Measurements from ENCODE around the gene TMOD1. TPM values are rescaled to one million over a fixed set of nuclear protein-coding genes. Genes with fewer than 3 reads are reported as not detected.
"Not testable (repeated sequence)": the region's sequence is repeated elsewhere in the genome, so short reads cannot be mapped to it uniquely, and the experiment has no call there.

Gene TMOD1
- total and polyA plus RNA-seq, 4 donors, result 2.4 to 7.9 (median 5.2) TPM

- ATAC-seq (ENCODE audit: insufficient read depth, low FRiP score) (no peak), DNase-seq (no peak)
- Histone ChIP-seq H3K9me3 (ENCODE audit: control insufficient read depth in 4 of 4, insufficient read depth in 3 of 4, low read length in 3 of 4) (no peaks in the 10 kb centered on the region), H3K4me1 (ENCODE audit: control insufficient read depth in 5 of 5, insufficient read depth in 5 of 5, low read length in 5 of 5) (no peaks in the 10 kb centered on the region), H3K27me3 (ENCODE audit: control insufficient read depth in 3 of 3, insufficient read depth in 3 of 3, low read length in 2 of 3) (no peaks in the 10 kb centered on the region), H3K4me3 (no peak overlapping the region), H3K9ac (ENCODE audit: insufficient read depth in 1 of 2, low read length in 2 of 2) (no peak overlapping the region), H3K36me3 (ENCODE audit: control insufficient read depth in 4 of 4, insufficient read depth in 4 of 4, low read length in 4 of 4) (peaks cover 0 to 6% (median 2%) of the 10 kb centered on the region in 4 donors), H3K27ac (ENCODE audit: low read depth in 1 of 2, low read length in 1 of 2) (no peak overlapping the region)
- WGBS, 2 donors, result 94 to 100% methylated on average over 1 of the region's 1 CpG
- no peak for TF ChIP-seq CTCF (IDR thresholded peaks at IDR 0.05; ENCODE audit: control extremely low read depth, extremely low read depth)
Measured at GRCh38 chr9:97491216-97491999, 10.1 kb upstream of the TMOD1 start.

- H3K27me3 ChIP-seq (ENCODE audit: control insufficient read depth in 3 of 3, insufficient read depth in 3 of 3, low read length in 2 of 3), result peaks cover 0 to 32% (median 26%) of the 10 kb centered on the region in 3 donors
- not testable (repeated sequence) for H3K9ac ChIP-seq (ENCODE audit: insufficient read depth in 1 of 2, low read length in 2 of 2); H3K36me3 ChIP-seq (ENCODE audit: control insufficient read depth in 4 of 4, insufficient read depth in 4 of 4, low read length in 4 of 4); H3K9me3 ChIP-seq (ENCODE audit: control insufficient read depth in 4 of 4, insufficient read depth in 3 of 4, low read length in 3 of 4); ATAC-seq (ENCODE audit: insufficient read depth, low FRiP score); H3K4me3 ChIP-seq; H3K27ac ChIP-seq (ENCODE audit: low read depth in 1 of 2, low read length in 1 of 2); DNase-seq; H3K4me1 ChIP-seq (ENCODE audit: control insufficient read depth in 5 of 5, insufficient read depth in 5 of 5, low read length in 5 of 5)
- WGBS, 2 donors, result 96 to 97% methylated on average over 34 to 36 of the region's 36 CpGs
Measured at GRCh38 chr9:97497558-97498375, 3.7 kb upstream of the TMOD1 start.

- not testable (repeated sequence) for H3K9ac ChIP-seq (ENCODE audit: insufficient read depth in 1 of 2, low read length in 2 of 2); H3K4me3 ChIP-seq; H3K9me3 ChIP-seq (ENCODE audit: control insufficient read depth in 4 of 4, insufficient read depth in 3 of 4, low read length in 3 of 4); H3K36me3 ChIP-seq (ENCODE audit: control insufficient read depth in 4 of 4, insufficient read depth in 4 of 4, low read length in 4 of 4); H3K27ac ChIP-seq (ENCODE audit: low read depth in 1 of 2, low read length in 1 of 2); ATAC-seq (ENCODE audit: insufficient read depth, low FRiP score); DNase-seq
- WGBS, 2 donors, result 80 to 87% methylated on average over 5 of the region's 5 CpGs
- Histone ChIP-seq H3K4me1 (ENCODE audit: control insufficient read depth in 5 of 5, insufficient read depth in 5 of 5, low read length in 5 of 5) (peaks cover 0 to 10% (median 8%) of the 10 kb centered on the region in 5 donors), H3K27me3 (ENCODE audit: control insufficient read depth in 3 of 3, insufficient read depth in 3 of 3, low read length in 2 of 3) (peaks cover 0 to 42% (median 35%) of the 10 kb centered on the region in 3 donors)
Measured at GRCh38 chr9:97498846-97499245, 2.6 kb upstream of the TMOD1 start.

- no peak overlapping the region for H3K9ac ChIP-seq (ENCODE audit: insufficient read depth in 1 of 2, low read length in 2 of 2)
- peaks cover 0 to 10% (median 8%) of the 10 kb centered on the region in 5 donors for H3K4me1 ChIP-seq (ENCODE audit: control insufficient read depth in 5 of 5, insufficient read depth in 5 of 5, low read length in 5 of 5)
- no peak for DNase-seq
- no peaks in the 10 kb centered on the region for H3K9me3 ChIP-seq (ENCODE audit: control insufficient read depth in 4 of 4, insufficient read depth in 3 of 4, low read length in 3 of 4)
- peaks cover 0 to 56% (median 48%) of the 10 kb centered on the region in 3 donors for H3K27me3 ChIP-seq (ENCODE audit: control insufficient read depth in 3 of 3, insufficient read depth in 3 of 3, low read length in 2 of 3)
- TF ChIP-seq CTCF (IDR thresholded peaks at IDR 0.05; ENCODE audit: control extremely low read depth, extremely low read depth), result no peak
- no peak for ATAC-seq (ENCODE audit: insufficient read depth, low FRiP score)
- H3K4me3 ChIP-seq, result no peak overlapping the region
- 59 to 63% methylated on average over 5 of the region's 5 CpGs for WGBS, 2 donors
- H3K36me3 ChIP-seq (ENCODE audit: control insufficient read depth in 4 of 4, insufficient read depth in 4 of 4, low read length in 4 of 4), result peaks cover 0 to 6% (median 3%) of the 10 kb centered on the region in 4 donors
- H3K27ac ChIP-seq (ENCODE audit: low read depth in 1 of 2, low read length in 1 of 2), result no peak overlapping the region
Measured at GRCh38 chr9:97500263-97500662, 1.2 kb upstream of the TMOD1 start.

Data from lung (tissue), 12 donors.